ENCODE results near the gene PDRG1.

- TF ChIP-seq, protein P1, sequence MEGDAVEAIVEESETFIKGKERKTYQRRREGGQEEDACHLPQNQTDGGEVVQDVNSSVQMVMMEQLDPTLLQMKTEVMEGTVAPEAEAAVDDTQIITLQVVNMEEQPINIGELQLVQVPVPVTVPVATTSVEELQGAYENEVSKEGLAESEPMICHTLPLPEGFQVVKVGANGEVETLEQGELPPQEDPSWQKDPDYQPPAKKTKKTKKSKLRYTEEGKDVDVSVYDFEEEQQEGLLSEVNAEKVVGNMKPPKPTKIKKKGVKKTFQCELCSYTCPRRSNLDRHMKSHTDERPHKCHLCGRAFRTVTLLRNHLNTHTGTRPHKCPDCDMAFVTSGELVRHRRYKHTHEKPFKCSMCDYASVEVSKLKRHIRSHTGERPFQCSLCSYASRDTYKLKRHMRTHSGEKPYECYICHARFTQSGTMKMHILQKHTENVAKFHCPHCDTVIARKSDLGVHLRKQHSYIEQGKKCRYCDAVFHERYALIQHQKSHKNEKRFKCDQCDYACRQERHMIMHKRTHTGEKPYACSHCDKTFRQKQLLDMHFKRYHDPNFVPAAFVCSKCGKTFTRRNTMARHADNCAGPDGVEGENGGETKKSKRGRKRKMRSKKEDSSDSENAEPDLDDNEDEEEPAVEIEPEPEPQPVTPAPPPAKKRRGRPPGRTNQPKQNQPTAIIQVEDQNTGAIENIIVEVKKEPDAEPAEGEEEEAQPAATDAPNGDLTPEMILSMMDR (IDR thresholded peaks at IDR 0.05): no peak
- TF ChIP-seq EP300 (IDR thresholded peaks at IDR 0.05): no peak
These were observed 12.2 kb downstream of the PDRG1 start for GRCh38 chr20:31939661-31940060.
